Stimulated activated CD4-positive, alpha-beta T cell treated with anti-CD3 and anti-CD28 coated beads, Interleukin-15, amount 100 ng/mL, for 24 hours (primary cell): Measurements from ENCODE around the gene MTM1.

Experiments used
- DNase-seq: peaks from one replicate; pipeline ENCODE4 v3.0.0-alpha.2; 2020

Gene MTM1

GRCh38 chrX:150607201-150607600 is 38.8 kb downstream of the MTM1 start:
- no peak for DNase-seq

- no peak for DNase-seq
Measured at GRCh38 chrX:150610043-150610442, 41.6 kb downstream of the MTM1 start.

GRCh38 chrX:150610446-150610845 is 42.0 kb downstream of the MTM1 start:
- no peak for DNase-seq

- no peak for DNase-seq
Measured at GRCh38 chrX:150615356-150615755, 46.9 kb downstream of the MTM1 start.

GRCh38 chrX:150616179-150616862 is 47.9 kb downstream of the MTM1 start:
- no peak for DNase-seq

GRCh38 chrX:150616863-150617198 is 48.4 kb downstream of the MTM1 start:
- DNase-seq, result no peak

GRCh38 chrX:150621652-150622051 is 53.2 kb downstream of the MTM1 start:
- DNase-seq, result no peak

- DNase-seq, result no peak
Measured at GRCh38 chrX:150623583-150623982, 55.2 kb downstream of the MTM1 start.

GRCh38 chrX:150625097-150625496 is 56.7 kb downstream of the MTM1 start:
- no peak for DNase-seq

- no peak for DNase-seq
Measured at GRCh38 chrX:150625875-150626274, 57.5 kb downstream of the MTM1 start.

- no peak for DNase-seq
Measured at GRCh38 chrX:150627957-150628356, 59.5 kb downstream of the MTM1 start.

GRCh38 chrX:150635952-150636351 is 67.5 kb downstream of the MTM1 start:
- no peak for DNase-seq

GRCh38 chrX:150642423-150642822 is 74.0 kb downstream of the MTM1 start:
- DNase-seq, result no peak

- no peak for DNase-seq
Measured at GRCh38 chrX:150643271-150643670, 74.8 kb downstream of the MTM1 start.

GRCh38 chrX:150643958-150644357 is 75.5 kb downstream of the MTM1 start:
- DNase-seq, result no peak

- no peak for DNase-seq
Measured at GRCh38 chrX:150644422-150644821, 76.0 kb downstream of the MTM1 start.

GRCh38 chrX:150647331-150647730 is 78.9 kb downstream of the MTM1 start:
- no peak for DNase-seq

GRCh38 chrX:150648296-150648940 is 80.0 kb downstream of the MTM1 start:
- DNase-seq, result no peak

GRCh38 chrX:150649096-150649870 is 80.9 kb downstream of the MTM1 start:
- no peak for DNase-seq

GRCh38 chrX:150651906-150652305 is 83.5 kb downstream of the MTM1 start:
- DNase-seq, result no peak

- no peak for DNase-seq
Measured at GRCh38 chrX:150655788-150656187, 87.4 kb downstream of the MTM1 start.

- DNase-seq, result no peak
Measured at GRCh38 chrX:150663073-150663472, 94.7 kb downstream of the MTM1 start.

GRCh38 chrX:150664290-150664689 is 95.9 kb downstream of the MTM1 start:
- no peak for DNase-seq

- DNase-seq, result no peak
Measured at GRCh38 chrX:150676221-150676620, 107.8 kb downstream of the MTM1 start.
